ENCODE measurements around the gene GRIK3. TPM values are rescaled to one million over a fixed set of nuclear protein-coding genes. Genes with fewer than 3 reads are reported as not detected.

GRIK3 gene
- total RNA-seq, 5 donors from 2014 or later (not counting 1 experiment from before 2014, with no cell fraction given), result 0.03 TPM; not detected in 4

GRCh38 chr1:36882536-36883285, 151.6 kb downstream of the GRIK3 start:
- Mint-ChIP-seq H3K4me3 (no peak overlapping the region), H3K4me1 (no peaks in the 10 kb centered on the region), H3K9me3 (no peaks in the 10 kb centered on the region), H3K36me3 (no peaks in the 10 kb centered on the region), H3K27ac (no peak overlapping the region), H3K27me3 (peaks cover 10 to 24% of the 10 kb centered on the region in 2 donors)
- DNase-seq (no peak), ATAC-seq (replicated peaks in 1 of 4) (no peak)
- H3K27me3 ChIP-seq (replicated peaks in 1 of 2; ENCODE audit: control insufficient read depth in 2 of 2, extremely low read depth in 1 of 2, insufficient read depth in 2 of 2, low read length in 1 of 2), result peaks cover 0 to 27% of the 10 kb centered on the region in 2 experiments
- no peaks in the 10 kb centered on the region for H3K4me1 ChIP-seq (ENCODE audit: control insufficient read depth in 1 of 2, extremely low read depth in 1 of 2, insufficient read depth in 2 of 2, low read length in 2 of 2)
- no peaks in the 10 kb centered on the region for H3K36me3 ChIP-seq (ENCODE audit: control insufficient read depth in 2 of 2, extremely low read depth in 1 of 2, insufficient read depth in 1 of 2, low read length in 1 of 2)
- no peak overlapping the region for H3K27ac ChIP-seq (ENCODE audit: low read length)
- CTCF ChIA-PET, result no interaction called here
- no peaks in the 10 kb centered on the region for H3K9me3 ChIP-seq
- POLR2A ChIA-PET, result no interaction called here
- H3K4me3 ChIP-seq (ENCODE audit: control insufficient read depth in 1 of 2, extremely low read depth in 1 of 2, low read length in 1 of 2), result no peak overlapping the region
- WGBS (ENCODE audit: insufficient coverage), result 89% methylated on average over 6 of the region's 11 CpGs

GRCh38 chr1:36881541-36881940, 152.8 kb downstream of the GRIK3 start:
- ATAC-seq (replicated peaks in 1 of 4), result no peak
- no peaks in the 10 kb centered on the region for H3K9me3 ChIP-seq

GRCh38 chr1:36881068-36881405, 153.3 kb downstream of the GRIK3 start:
- peaks cover 10 to 32% of the 10 kb centered on the region in 2 donors for H3K27me3 Mint-ChIP-seq
- Histone ChIP-seq H3K36me3 (ENCODE audit: control insufficient read depth in 2 of 2, extremely low read depth in 1 of 2, insufficient read depth in 1 of 2, low read length in 1 of 2) (no peaks in the 10 kb centered on the region), H3K4me1 (ENCODE audit: control insufficient read depth in 1 of 2, extremely low read depth in 1 of 2, insufficient read depth in 2 of 2, low read length in 2 of 2) (no peaks in the 10 kb centered on the region), H3K27me3 (replicated peaks in 1 of 2; ENCODE audit: control insufficient read depth in 2 of 2, extremely low read depth in 1 of 2, insufficient read depth in 2 of 2, low read length in 1 of 2) (peaks cover 0 to 26% of the 10 kb centered on the region in 2 experiments), H3K27ac (ENCODE audit: low read length) (no peak overlapping the region), H3K4me3 (ENCODE audit: control insufficient read depth in 1 of 2, extremely low read depth in 1 of 2, low read length in 1 of 2) (no peak overlapping the region), H3K9me3 (no peaks in the 10 kb centered on the region)
- H3K4me3 Mint-ChIP-seq, result no peak overlapping the region
- no peaks in the 10 kb centered on the region for H3K4me1 Mint-ChIP-seq
- ChIA-PET POLR2A (no interaction called here), CTCF (no interaction called here)
- no peaks in the 10 kb centered on the region for H3K9me3 Mint-ChIP-seq
- WGBS (ENCODE audit: insufficient coverage), result 100% methylated on average over 2 of the region's 3 CpGs
- no peaks in the 10 kb centered on the region for H3K36me3 Mint-ChIP-seq
- ATAC-seq (replicated peaks in 1 of 4) (no peak), DNase-seq (no peak)
- H3K27ac Mint-ChIP-seq, result no peak overlapping the region

More at GRCh38 chr1:36881541-36881940, 152.8 kb downstream of the GRIK3 start:
- POLR2A ChIA-PET, result no interaction called here
- Histone ChIP-seq H3K27me3 (replicated peaks in 1 of 2; ENCODE audit: control insufficient read depth in 2 of 2, extremely low read depth in 1 of 2, insufficient read depth in 2 of 2, low read length in 1 of 2) (peaks cover 0 to 27% of the 10 kb centered on the region in 2 experiments), H3K4me3 (ENCODE audit: control insufficient read depth in 1 of 2, extremely low read depth in 1 of 2, low read length in 1 of 2) (no peak overlapping the region), H3K4me1 (ENCODE audit: control insufficient read depth in 1 of 2, extremely low read depth in 1 of 2, insufficient read depth in 2 of 2, low read length in 2 of 2) (no peaks in the 10 kb centered on the region), H3K27ac (ENCODE audit: low read length) (no peak overlapping the region), H3K36me3 (ENCODE audit: control insufficient read depth in 2 of 2, extremely low read depth in 1 of 2, insufficient read depth in 1 of 2, low read length in 1 of 2) (no peaks in the 10 kb centered on the region)
- Mint-ChIP-seq H3K36me3 (no peaks in the 10 kb centered on the region), H3K27me3 (peaks cover 10 to 35% of the 10 kb centered on the region in 2 donors), H3K9me3 (no peaks in the 10 kb centered on the region), H3K27ac (no peak overlapping the region), H3K4me3 (no peak overlapping the region), H3K4me1 (no peaks in the 10 kb centered on the region)
- CTCF ChIA-PET, result no interaction called here
- DNase-seq, result no peak
- WGBS (ENCODE audit: insufficient coverage), result 77% methylated on average over 3 of the region's 6 CpGs

- Histone ChIP-seq H3K4me1 (ENCODE audit: control insufficient read depth in 1 of 2, extremely low read depth in 1 of 2, insufficient read depth in 2 of 2, low read length in 2 of 2) (no peaks in the 10 kb centered on the region), H3K27ac (ENCODE audit: low read length) (no peak overlapping the region), H3K27me3 (replicated peaks in 1 of 2; ENCODE audit: control insufficient read depth in 2 of 2, extremely low read depth in 1 of 2, insufficient read depth in 2 of 2, low read length in 1 of 2) (peaks cover 0 to 25% of the 10 kb centered on the region in 2 experiments), H3K36me3 (ENCODE audit: control insufficient read depth in 2 of 2, extremely low read depth in 1 of 2, insufficient read depth in 1 of 2, low read length in 1 of 2) (no peaks in the 10 kb centered on the region), H3K4me3 (ENCODE audit: control insufficient read depth in 1 of 2, extremely low read depth in 1 of 2, low read length in 1 of 2) (no peak overlapping the region), H3K9me3 (no peaks in the 10 kb centered on the region)
- POLR2A ChIA-PET, result no interaction called here
- Mint-ChIP-seq H3K27me3 (peaks cover 10 to 31% of the 10 kb centered on the region in 2 donors), H3K4me1 (no peaks in the 10 kb centered on the region), H3K9me3 (no peaks in the 10 kb centered on the region), H3K27ac (no peak overlapping the region), H3K4me3 (no peak overlapping the region), H3K36me3 (no peaks in the 10 kb centered on the region)
- no peak for DNase-seq
- WGBS (ENCODE audit: insufficient coverage), result 81% methylated on average over 21 of the region's 22 CpGs
- CTCF ChIA-PET, result no interaction called here
- ATAC-seq (replicated peaks in 1 of 4), result no peak
Observed at GRCh38 chr1:36880155-36881067, 153.9 kb downstream of the GRIK3 start.

- H3K4me3 Mint-ChIP-seq, result no peak overlapping the region
- ChIA-PET CTCF (no interaction called here), POLR2A (no interaction called here)
- H3K9me3 Mint-ChIP-seq, result no peaks in the 10 kb centered on the region
- ATAC-seq (replicated peaks in 1 of 4), result no peak
- no peaks in the 10 kb centered on the region for H3K36me3 ChIP-seq (ENCODE audit: control insufficient read depth in 2 of 2, extremely low read depth in 1 of 2, insufficient read depth in 1 of 2, low read length in 1 of 2)
- DNase-seq, result no peak
- H3K27ac ChIP-seq (ENCODE audit: low read length), result no peak overlapping the region
- no peaks in the 10 kb centered on the region for H3K9me3 ChIP-seq
- no peak overlapping the region for H3K4me3 ChIP-seq (ENCODE audit: control insufficient read depth in 1 of 2, extremely low read depth in 1 of 2, low read length in 1 of 2)
- H3K27me3 Mint-ChIP-seq, result peaks cover 13 to 31% of the 10 kb centered on the region in 2 donors
- H3K27ac Mint-ChIP-seq, result no peak overlapping the region
- no peaks in the 10 kb centered on the region for H3K4me1 ChIP-seq (ENCODE audit: control insufficient read depth in 1 of 2, extremely low read depth in 1 of 2, insufficient read depth in 2 of 2, low read length in 2 of 2)
- H3K27me3 ChIP-seq (replicated peaks in 1 of 2; ENCODE audit: control insufficient read depth in 2 of 2, extremely low read depth in 1 of 2, insufficient read depth in 2 of 2, low read length in 1 of 2), result peaks cover 0 to 28% of the 10 kb centered on the region in 2 experiments
- H3K36me3 Mint-ChIP-seq, result no peaks in the 10 kb centered on the region
- 70% methylated on average over 6 of the region's 6 CpGs for WGBS (ENCODE audit: insufficient coverage)
- no peaks in the 10 kb centered on the region for H3K4me1 Mint-ChIP-seq
Observed at GRCh38 chr1:36879613-36880012, 154.7 kb downstream of the GRIK3 start.

- no peaks in the 10 kb centered on the region for H3K36me3 ChIP-seq (ENCODE audit: control insufficient read depth in 2 of 2, extremely low read depth in 1 of 2, insufficient read depth in 1 of 2, low read length in 1 of 2)
- ChIA-PET CTCF (no interaction called here), POLR2A (no interaction called here)
- H3K27ac Mint-ChIP-seq, result no peak overlapping the region
- H3K36me3 Mint-ChIP-seq, result no peaks in the 10 kb centered on the region
- H3K4me1 Mint-ChIP-seq, result no peaks in the 10 kb centered on the region
- no peaks in the 10 kb centered on the region for H3K9me3 Mint-ChIP-seq
- no peak overlapping the region for H3K27ac ChIP-seq (ENCODE audit: low read length)
- peaks cover 13 to 30% of the 10 kb centered on the region in 2 donors for H3K27me3 Mint-ChIP-seq
- no peaks in the 10 kb centered on the region for H3K9me3 ChIP-seq
- DNase-seq (no peak), ATAC-seq (replicated peaks in 1 of 4) (no peak)
- no CpG with 5 or more reads among the region's 1 CpG for WGBS (ENCODE audit: insufficient coverage)
- H3K4me3 Mint-ChIP-seq, result no peak overlapping the region
- H3K4me3 ChIP-seq (ENCODE audit: control insufficient read depth in 1 of 2, extremely low read depth in 1 of 2, low read length in 1 of 2), result no peak overlapping the region
- H3K27me3 ChIP-seq (replicated peaks in 1 of 2; ENCODE audit: control insufficient read depth in 2 of 2, extremely low read depth in 1 of 2, insufficient read depth in 2 of 2, low read length in 1 of 2), result peaks cover 0 to 21% of the 10 kb centered on the region in 2 experiments
- no peaks in the 10 kb centered on the region for H3K4me1 ChIP-seq (ENCODE audit: control insufficient read depth in 1 of 2, extremely low read depth in 1 of 2, insufficient read depth in 2 of 2, low read length in 2 of 2)
Observed at GRCh38 chr1:36876990-36877389, 157.3 kb downstream of the GRIK3 start.

Measured in T-cell (primary cell).